Measurements from ENCODE around the gene PLEK. TPM values are rescaled to one million over a fixed set of nuclear protein-coding genes. Genes with fewer than 3 reads are reported as not detected.

The PLEK gene
- total and polyA plus RNA-seq, 9 of the 15 experiments (the other 6 are each of a cell fraction or from before 2014, with no cell fraction given): 0.14 to 1.2 (median 0.36) TPM

DNA sequence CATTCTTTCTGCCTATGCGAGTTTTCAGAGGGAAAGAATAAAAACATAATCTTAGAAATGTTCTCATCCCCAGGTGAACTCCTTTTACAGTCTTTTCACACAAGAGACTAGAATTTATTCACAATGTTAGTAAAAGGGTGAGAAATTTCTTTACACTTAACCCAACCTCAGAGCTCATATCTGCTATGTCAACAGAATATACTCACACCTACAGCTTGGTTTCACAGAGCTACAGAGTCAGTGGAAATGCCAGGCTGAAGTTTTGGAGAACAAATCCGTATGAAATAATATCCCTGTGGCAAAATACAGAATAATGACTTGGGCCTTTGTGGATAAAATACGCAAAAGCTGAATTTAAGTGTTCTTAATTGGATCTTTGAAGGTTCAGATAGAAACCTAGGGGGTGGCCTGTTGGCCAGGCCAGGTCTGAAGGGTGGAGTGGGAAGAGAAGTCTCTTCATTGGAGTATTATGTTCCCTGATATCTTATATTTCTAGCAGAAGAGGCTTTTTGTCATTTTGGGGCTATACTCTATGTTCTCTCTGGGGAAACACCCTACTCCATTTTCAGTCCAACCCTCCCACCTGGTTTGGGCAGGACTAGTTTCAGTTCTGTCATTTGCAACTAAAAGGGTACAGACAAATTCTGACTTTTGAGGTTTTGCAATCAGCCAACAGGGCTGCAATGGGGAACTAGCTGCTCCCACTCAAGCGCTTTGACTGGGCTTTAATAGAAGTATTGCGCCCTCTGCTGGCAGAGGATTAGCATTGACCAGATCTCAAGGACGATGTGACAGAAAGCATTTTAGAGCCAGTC lies 76.3 kb downstream of the PLEK start (continued):
- TF ChIP-seq RCOR1 (IDR thresholded peaks at IDR 0.05; ENCODE audit: borderline replicate concordance in 1 of 2, low read depth in 2 of 2, low read length in 2 of 2) (peak in 1 of 2 experiments; percentile 37; a peak in 1 of 4 replicates), ZNF589 (CRISPR knock-in tag; IDR thresholded peaks at IDR 0.05; ENCODE audit: low read depth) (peak; percentile 91; the same call in 1 of the 2 replicates), HOXB6 (CRISPR knock-in tag; IDR thresholded peaks at IDR 0.05; ENCODE audit: borderline replicate concordance) (no peak), PHB (CRISPR knock-in tag; IDR thresholded peaks at IDR 0.05) (no peak), ETS2 (tag; IDR thresholded peaks at IDR 0.05; ENCODE audit: borderline replicate concordance, poor library complexity, severe bottlenecking) (no peak), ARNT (IDR thresholded peaks at IDR 0.05) (0 out of 4 replicates have a peak, but pooled peaks of 1 of the 2 experiments have one; percentile 52), MED1 (CRISPR knock-in tag; IDR thresholded peaks at IDR 0.05; ENCODE audit: borderline replicate concordance) (no peak), ZNF217 (CRISPR knock-in tag; IDR thresholded peaks at IDR 0.05) (no peak), ZNF699 (CRISPR knock-in tag; IDR thresholded peaks at IDR 0.05; ENCODE audit: insufficient replicate concordance) (no peak)
- TF ChIP-seq, protein P1, sequence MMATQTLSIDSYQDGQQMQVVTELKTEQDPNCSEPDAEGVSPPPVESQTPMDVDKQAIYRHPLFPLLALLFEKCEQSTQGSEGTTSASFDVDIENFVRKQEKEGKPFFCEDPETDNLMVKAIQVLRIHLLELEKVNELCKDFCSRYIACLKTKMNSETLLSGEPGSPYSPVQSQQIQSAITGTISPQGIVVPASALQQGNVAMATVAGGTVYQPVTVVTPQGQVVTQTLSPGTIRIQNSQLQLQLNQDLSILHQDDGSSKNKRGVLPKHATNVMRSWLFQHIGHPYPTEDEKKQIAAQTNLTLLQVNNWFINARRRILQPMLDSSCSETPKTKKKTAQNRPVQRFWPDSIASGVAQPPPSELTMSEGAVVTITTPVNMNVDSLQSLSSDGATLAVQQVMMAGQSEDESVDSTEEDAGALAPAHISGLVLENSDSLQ (IDR thresholded peaks at IDR 0.05): no peak
- TF ChIP-seq, protein P2, sequence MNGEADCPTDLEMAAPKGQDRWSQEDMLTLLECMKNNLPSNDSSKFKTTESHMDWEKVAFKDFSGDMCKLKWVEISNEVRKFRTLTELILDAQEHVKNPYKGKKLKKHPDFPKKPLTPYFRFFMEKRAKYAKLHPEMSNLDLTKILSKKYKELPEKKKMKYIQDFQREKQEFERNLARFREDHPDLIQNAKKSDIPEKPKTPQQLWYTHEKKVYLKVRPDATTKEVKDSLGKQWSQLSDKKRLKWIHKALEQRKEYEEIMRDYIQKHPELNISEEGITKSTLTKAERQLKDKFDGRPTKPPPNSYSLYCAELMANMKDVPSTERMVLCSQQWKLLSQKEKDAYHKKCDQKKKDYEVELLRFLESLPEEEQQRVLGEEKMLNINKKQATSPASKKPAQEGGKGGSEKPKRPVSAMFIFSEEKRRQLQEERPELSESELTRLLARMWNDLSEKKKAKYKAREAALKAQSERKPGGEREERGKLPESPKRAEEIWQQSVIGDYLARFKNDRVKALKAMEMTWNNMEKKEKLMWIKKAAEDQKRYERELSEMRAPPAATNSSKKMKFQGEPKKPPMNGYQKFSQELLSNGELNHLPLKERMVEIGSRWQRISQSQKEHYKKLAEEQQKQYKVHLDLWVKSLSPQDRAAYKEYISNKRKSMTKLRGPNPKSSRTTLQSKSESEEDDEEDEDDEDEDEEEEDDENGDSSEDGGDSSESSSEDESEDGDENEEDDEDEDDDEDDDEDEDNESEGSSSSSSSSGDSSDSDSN (IDR thresholded peaks at IDR 0.05; ENCODE audit: borderline replicate concordance in 1 of 2, low read depth in 2 of 2, low read length in 2 of 2): no peak
- TF ChIP-seq, protein P3, sequence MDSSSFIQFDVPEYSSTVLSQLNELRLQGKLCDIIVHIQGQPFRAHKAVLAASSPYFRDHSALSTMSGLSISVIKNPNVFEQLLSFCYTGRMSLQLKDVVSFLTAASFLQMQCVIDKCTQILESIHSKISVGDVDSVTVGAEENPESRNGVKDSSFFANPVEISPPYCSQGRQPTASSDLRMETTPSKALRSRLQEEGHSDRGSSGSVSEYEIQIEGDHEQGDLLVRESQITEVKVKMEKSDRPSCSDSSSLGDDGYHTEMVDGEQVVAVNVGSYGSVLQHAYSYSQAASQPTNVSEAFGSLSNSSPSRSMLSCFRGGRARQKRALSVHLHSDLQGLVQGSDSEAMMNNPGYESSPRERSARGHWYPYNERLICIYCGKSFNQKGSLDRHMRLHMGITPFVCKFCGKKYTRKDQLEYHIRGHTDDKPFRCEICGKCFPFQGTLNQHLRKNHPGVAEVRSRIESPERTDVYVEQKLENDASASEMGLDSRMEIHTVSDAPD (CRISPR knock-in tag; IDR thresholded peaks at IDR 0.05): no peak
